ENCODE measurements around the gene NME7.

The NME7 gene

DNA sequence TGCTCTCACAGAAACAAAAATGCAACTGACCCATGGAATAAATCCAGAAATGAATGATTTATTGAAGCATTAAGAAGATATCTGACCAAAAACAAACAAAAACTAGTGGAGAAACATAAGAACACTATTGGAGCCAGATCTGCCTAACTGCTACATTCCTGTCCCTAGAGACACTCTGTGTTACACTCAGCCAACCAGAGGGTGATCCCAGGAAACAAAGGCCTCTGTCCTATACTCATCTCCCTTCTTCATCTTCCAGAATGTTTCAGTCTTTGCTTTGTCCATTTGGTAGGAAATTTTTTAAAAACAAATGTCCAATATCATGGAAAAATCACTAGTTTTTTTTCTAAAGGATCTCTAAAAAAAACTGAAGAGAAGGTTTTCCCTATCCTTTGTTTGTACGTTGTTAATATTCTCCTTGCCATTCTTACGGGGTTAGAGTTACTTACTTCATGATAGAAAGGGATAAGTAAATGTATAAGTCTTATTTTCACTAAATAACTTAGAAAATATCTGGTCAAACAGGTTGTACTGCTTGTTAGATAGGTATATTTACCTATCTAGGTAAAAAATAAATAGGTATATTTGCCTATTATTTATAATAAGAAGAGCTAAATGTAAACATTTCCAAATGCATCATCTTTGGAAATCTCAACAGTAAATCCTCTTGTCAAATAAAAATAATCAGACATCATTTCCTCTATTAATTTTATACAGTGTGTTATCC is 59.1 kb downstream of the NME7 start:
- POLR2A ChIA-PET = no interaction called here
- TF ChIP-seq, protein P1, sequence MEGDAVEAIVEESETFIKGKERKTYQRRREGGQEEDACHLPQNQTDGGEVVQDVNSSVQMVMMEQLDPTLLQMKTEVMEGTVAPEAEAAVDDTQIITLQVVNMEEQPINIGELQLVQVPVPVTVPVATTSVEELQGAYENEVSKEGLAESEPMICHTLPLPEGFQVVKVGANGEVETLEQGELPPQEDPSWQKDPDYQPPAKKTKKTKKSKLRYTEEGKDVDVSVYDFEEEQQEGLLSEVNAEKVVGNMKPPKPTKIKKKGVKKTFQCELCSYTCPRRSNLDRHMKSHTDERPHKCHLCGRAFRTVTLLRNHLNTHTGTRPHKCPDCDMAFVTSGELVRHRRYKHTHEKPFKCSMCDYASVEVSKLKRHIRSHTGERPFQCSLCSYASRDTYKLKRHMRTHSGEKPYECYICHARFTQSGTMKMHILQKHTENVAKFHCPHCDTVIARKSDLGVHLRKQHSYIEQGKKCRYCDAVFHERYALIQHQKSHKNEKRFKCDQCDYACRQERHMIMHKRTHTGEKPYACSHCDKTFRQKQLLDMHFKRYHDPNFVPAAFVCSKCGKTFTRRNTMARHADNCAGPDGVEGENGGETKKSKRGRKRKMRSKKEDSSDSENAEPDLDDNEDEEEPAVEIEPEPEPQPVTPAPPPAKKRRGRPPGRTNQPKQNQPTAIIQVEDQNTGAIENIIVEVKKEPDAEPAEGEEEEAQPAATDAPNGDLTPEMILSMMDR (IDR thresholded peaks at IDR 0.05; ENCODE audit: control extremely low read depth, extremely low read depth, low read depth, missing control alignments) = no peak
- no peak for DNase-seq (ENCODE audit: extremely low spot score)
- CTCF ChIA-PET = no interaction called here

DNA sequence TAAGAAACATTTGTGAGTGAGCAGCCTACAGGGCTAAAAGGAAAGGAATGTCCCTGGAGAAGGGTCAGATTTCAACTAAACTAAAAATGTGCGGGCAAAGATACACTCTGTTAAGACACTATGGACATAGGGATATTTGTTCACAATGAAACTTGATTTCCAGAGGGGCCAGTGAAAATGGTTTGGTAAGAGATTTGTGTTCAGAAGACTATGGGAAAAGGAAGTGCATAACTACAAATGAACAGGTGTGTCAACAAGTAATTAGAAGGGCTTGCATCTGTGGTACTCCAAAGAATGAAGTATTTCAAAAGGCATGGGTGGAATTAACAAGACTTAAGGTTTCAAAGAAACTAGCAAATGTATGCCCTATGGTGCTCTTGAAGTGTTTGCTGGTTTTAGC is 60.4 kb downstream of the NME7 start:
- TF ChIP-seq, protein P1 (IDR thresholded peaks at IDR 0.05; ENCODE audit: control extremely low read depth, extremely low read depth, low read depth, missing control alignments) = no peak
- no peak for DNase-seq (ENCODE audit: extremely low spot score)
- ChIA-PET POLR2A (no interaction called here), CTCF (no interaction called here)

DNA sequence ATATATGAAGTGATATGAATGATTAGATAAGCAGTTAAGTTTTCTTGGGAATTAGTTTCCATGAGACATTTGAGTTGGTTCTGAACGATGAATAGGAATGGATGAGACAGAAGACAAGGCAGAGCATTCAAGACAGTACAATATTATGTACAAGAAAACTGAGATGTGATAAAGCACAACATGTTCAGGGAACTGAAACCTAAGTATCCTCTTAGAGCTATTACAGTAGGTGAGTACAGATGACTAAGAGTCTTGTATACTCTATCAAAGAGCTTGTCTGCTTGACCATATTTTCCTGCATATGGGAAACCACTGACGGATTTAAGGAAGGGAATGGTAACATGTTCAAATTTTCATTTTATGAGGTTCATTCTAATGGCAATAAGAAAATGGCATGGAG is 61.6 kb downstream of the NME7 start:
- ChIA-PET CTCF (interaction anchor here (0.8 to 1.1 kb wide), 3 partner anchors 21 to 963 kb away, joined by 3 read pairs; no protein-coding TSS in a partner anchor), POLR2A (interaction anchor here (0.5 kb wide), 1 partner anchor 1123 kb away, joined by 5 read pairs; no protein-coding TSS in a partner anchor)
- DNase-seq (ENCODE audit: extremely low spot score) = no peak
- TF ChIP-seq, protein P1 (IDR thresholded peaks at IDR 0.05; ENCODE audit: control extremely low read depth, extremely low read depth, low read depth, missing control alignments) = no peak

DNA sequence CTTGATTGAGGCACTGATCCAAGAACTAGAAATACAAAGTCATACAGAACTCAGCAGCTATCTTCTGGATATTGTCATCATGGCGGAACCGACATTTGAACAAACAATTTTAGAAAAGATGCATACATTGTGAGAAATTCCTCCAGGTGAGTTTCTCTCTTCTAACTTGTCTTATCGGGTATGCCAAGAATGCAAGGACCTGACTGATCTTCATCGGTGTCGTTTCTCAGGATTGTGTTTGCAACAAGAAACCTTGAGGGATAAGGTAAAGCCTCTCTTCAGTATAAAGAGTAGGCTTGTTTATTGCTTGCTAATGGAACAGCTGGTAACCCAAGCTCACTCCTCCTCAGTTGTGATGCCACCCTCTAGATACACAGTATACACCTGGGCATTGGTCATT is 62.2 kb downstream of the NME7 start:
- no peak for DNase-seq (ENCODE audit: extremely low spot score)
- POLR2A ChIA-PET = interaction anchor here (0.5 kb wide), 1 partner anchor 1122 kb away, joined by 5 read pairs; no protein-coding TSS in a partner anchor
- TF ChIP-seq, protein P1 (IDR thresholded peaks at IDR 0.05; ENCODE audit: control extremely low read depth, extremely low read depth, low read depth, missing control alignments) = no peak
- CTCF ChIA-PET = interaction anchor here (0.7 to 1.1 kb wide), 4 partner anchors 21 to 1223 kb away, joined by 3 read pairs; no protein-coding TSS in a partner anchor

DNA sequence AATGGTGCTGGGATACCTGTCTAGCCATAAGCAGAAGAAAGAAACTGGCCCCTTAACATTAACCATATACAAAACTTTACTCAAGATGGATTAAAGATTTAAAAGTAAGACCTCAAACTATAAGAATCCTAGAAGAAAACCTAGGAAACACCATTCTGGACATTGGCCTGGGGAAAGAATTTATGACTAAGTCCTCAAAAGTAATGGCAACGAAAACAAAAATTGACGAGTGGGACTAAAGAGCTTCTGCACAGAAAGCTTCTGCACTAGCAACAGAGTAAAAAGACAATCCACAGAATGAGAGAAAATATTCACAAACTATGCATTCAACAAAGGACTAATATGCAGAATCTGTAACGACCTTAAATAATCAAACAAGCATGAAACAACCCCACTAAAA is 66.7 kb downstream of the NME7 start:
- CTCF ChIA-PET = no interaction called here
- no peak for DNase-seq (ENCODE audit: extremely low spot score)
- POLR2A ChIA-PET = no interaction called here
- TF ChIP-seq, protein P1 (IDR thresholded peaks at IDR 0.05; ENCODE audit: control extremely low read depth, extremely low read depth, low read depth, missing control alignments) = no peak

DNA sequence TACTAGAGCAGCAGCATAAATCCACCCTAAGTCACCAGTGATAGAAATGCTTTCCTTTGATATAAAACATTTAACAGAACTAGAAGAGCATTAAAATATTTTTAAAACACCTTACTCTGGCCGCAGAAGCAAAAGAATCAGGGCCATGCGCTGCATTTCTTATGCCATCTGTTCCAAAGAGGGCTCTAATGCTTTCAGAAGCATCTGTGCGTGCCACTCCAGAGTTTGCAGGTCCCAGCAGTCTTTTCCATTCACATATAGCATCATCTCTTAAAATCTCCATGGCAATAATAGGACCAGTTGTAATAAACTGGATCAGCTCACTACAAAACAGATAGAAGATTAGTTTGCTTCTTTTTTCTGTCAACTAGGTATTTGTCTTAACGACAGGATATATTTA is 69.2 kb downstream of the NME7 start:
- ChIA-PET CTCF (no interaction called here), POLR2A (no interaction called here)
- no peak for DNase-seq (ENCODE audit: extremely low spot score)

More for the DNA sequence above, 69.2 kb downstream of the NME7 start:
- TF ChIP-seq, protein P1 (IDR thresholded peaks at IDR 0.05; ENCODE audit: control extremely low read depth, extremely low read depth, low read depth, missing control alignments) = no peak
